ENCODE results near the gene TIAM1.

TIAM1 gene

GRCh38 chr21:31284797-31285397, 59.2 kb downstream of the TIAM1 start:
- DNase-seq: no peak

GRCh38 chr21:31283025-31283424, 61.0 kb downstream of the TIAM1 start:
- peak; percentile 18 to 26 for DNase-seq

GRCh38 chr21:31282095-31282709, 61.9 kb downstream of the TIAM1 start:
- DNase-seq: no peak

- DNase-seq: no peak
Measured at GRCh38 chr21:31281561-31281960, 62.5 kb downstream of the TIAM1 start.

GRCh38 chr21:31279986-31280385, 64.1 kb downstream of the TIAM1 start:
- DNase-seq: no peak

GRCh38 chr21:31279214-31279613, 64.8 kb downstream of the TIAM1 start:
- DNase-seq: no peak

GRCh38 chr21:31278511-31279130, 65.4 kb downstream of the TIAM1 start:
- DNase-seq: no peak

GRCh38 chr21:31276663-31277062, 67.4 kb downstream of the TIAM1 start:
- no peak for DNase-seq

GRCh38 chr21:31275901-31276300, 68.2 kb downstream of the TIAM1 start:
- no peak for DNase-seq

GRCh38 chr21:31273278-31273677, 70.8 kb downstream of the TIAM1 start:
- peak in 1 of 2 donors; percentile 11 for DNase-seq

GRCh38 chr21:31268090-31268489, 76.0 kb downstream of the TIAM1 start:
- peak in 1 of 2 donors; percentile 12 for DNase-seq

GRCh38 chr21:31267644-31268043, 76.4 kb downstream of the TIAM1 start:
- DNase-seq: no peak

GRCh38 chr21:31266241-31266640, 77.8 kb downstream of the TIAM1 start:
- DNase-seq: no peak

GRCh38 chr21:31265366-31266013, 78.6 kb downstream of the TIAM1 start:
- DNase-seq: no peak

- no peak for DNase-seq
Measured at GRCh38 chr21:31264574-31264973, 79.5 kb downstream of the TIAM1 start.

GRCh38 chr21:31262728-31263127, 81.3 kb downstream of the TIAM1 start:
- DNase-seq: no peak

GRCh38 chr21:31261759-31262158, 82.3 kb downstream of the TIAM1 start:
- DNase-seq: no peak

GRCh38 chr21:31260790-31261189, 83.3 kb downstream of the TIAM1 start:
- no peak for DNase-seq

GRCh38 chr21:31258073-31258472, 86.0 kb downstream of the TIAM1 start:
- no peak for DNase-seq

- no peak for DNase-seq
Measured at GRCh38 chr21:31257265-31257664, 86.8 kb downstream of the TIAM1 start.

GRCh38 chr21:31255896-31256295, 88.2 kb downstream of the TIAM1 start:
- no peak for DNase-seq

GRCh38 chr21:31255036-31255435, 89.0 kb downstream of the TIAM1 start:
- no peak for DNase-seq

GRCh38 chr21:31254131-31254530, 89.9 kb downstream of the TIAM1 start:
- no peak for DNase-seq

- no peak for DNase-seq
Measured at GRCh38 chr21:31253684-31254083, 90.4 kb downstream of the TIAM1 start.
